ENCODE data around the gene SLC38A3. TPM values are rescaled to one million over a fixed set of nuclear protein-coding genes. Genes with fewer than 3 reads are reported as not detected.

The SLC38A3 gene
- total and polyA plus RNA-seq, 2 of the 8 experiments (the other 6 are each of a cell fraction or from before 2014, with no cell fraction given): 1.2 to 3.7 TPM

DNA sequence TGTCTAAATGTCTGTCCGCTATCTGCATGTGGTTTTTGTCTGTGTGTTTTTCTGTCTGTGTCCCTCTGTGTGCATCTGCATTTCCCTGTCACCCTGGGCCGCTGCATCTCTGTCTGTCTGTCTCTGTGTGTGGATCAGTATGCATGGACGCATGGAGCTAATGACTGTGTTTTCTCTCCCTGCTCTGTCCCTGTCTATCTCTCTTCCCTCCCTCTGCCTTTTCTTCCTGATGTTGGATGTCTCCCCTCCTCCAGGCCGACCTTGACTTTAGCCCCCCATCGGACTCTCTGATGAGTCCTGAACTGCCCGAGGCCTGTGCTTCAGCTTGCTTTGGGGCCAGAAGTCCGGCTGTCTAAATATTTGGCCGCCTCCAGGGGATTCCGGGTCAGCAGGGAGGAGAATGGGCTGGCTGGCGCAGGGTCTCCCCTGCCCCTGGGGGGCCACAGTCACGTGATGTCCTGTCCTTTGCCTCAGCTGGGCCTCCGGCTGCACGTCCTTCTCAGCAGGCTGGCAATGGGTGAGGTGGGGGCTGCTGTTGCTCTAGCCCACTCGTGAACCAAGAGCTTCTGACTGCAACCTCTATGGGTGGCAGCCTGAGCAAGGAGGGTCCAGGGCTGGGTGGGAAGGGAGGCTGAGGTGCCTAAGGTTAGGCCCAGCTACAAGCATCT is 3.7 kb downstream of the SLC38A3 start (continued):
- TF ChIP-seq SIN3A (conservative IDR thresholded peaks at IDR 0.05 in 1 of 2, IDR thresholded peaks at IDR 0.05 in 1 of 2; ENCODE audit: low read depth in 1 of 2, low read length in 2 of 2) (no peak), RAD21 (IDR thresholded peaks at IDR 0.05 in 1 of 2, conservative IDR thresholded peaks at IDR 0.05 in 1 of 2; ENCODE audit: low read depth in 2 of 2, low read length in 2 of 2) (no peak), POLR2AphosphoS5 (IDR thresholded peaks at IDR 0.05; ENCODE audit: low read depth, low read length) (no peak), RBBP5 (IDR thresholded peaks at IDR 0.05; ENCODE audit: borderline replicate concordance, low read depth, low read length) (no peak)

All from H1 (cell line).